Measurements from ENCODE around the gene RRP8.

Gene RRP8

GRCh38 chr11:6547177-6547576 is 56.2 kb downstream of the RRP8 start:
- Histone ChIP-seq H3K4me2 (ENCODE audit: low read depth, low read length) (no peak overlapping the region), H3K36me3 (replicated peaks; ENCODE audit: insufficient read depth, low read length) (no peaks in the 10 kb centered on the region), H2AFZ (ENCODE audit: low read length) (no peak overlapping the region), H3K4me1 (ENCODE audit: low read length) (no peaks in the 10 kb centered on the region), H3F3A (ENCODE audit: insufficient read depth, low read length) (no peaks in the 10 kb centered on the region), H3K4me3 (ENCODE audit: low read length) (no peak overlapping the region), H3K9ac (ENCODE audit: low read length) (no peak overlapping the region), H4K20me1 (ENCODE audit: insufficient read depth, low read length) (no peaks in the 10 kb centered on the region), H3K27ac (ENCODE audit: low read length) (no peak overlapping the region), H3K9me2 (replicated peaks; ENCODE audit: insufficient read depth, low read length) (no peaks in the 10 kb centered on the region), H3K79me2 (ENCODE audit: low read length) (no peaks in the 10 kb centered on the region), H3K9me3 (replicated peaks; ENCODE audit: insufficient read depth, low read length) (no peaks in the 10 kb centered on the region), H3K27me3 (replicated peaks; ENCODE audit: insufficient read depth, low read length) (no peaks in the 10 kb centered on the region)
- no peak for DNase-seq
- TF ChIP-seq CTCF (IDR thresholded peaks at IDR 0.05; ENCODE audit: low read length) (no peak), EZH2 (optimal IDR thresholded peaks at IDR 0.05; ENCODE audit: low read depth, low read length) (no peak), EZH2phosphoT487 (IDR thresholded peaks at IDR 0.05; ENCODE audit: low read length) (no peak)

DNA sequence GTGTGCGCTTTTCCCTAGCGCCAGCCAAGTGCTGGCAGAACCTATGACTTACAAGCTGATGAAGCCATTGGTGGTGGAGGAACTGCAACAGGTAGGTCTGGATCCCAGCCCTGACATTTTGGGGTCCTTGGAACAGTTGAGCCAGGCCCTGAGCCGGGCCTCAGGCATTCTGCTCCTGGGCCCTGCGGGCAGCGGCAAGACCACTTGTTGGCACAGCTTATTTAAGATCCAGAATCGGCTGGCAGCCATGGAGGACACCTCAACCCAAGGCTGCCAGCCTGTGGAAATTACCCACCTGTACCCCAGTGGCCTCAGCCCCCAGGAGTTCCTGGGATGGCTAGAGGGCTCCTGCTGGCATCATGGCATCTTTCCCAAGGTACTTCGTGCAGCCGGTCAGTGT is 56.7 kb downstream of the RRP8 start:
- Histone ChIP-seq H3K79me2 (ENCODE audit: low read length) (no peaks in the 10 kb centered on the region), H2AFZ (ENCODE audit: low read length) (no peak overlapping the region), H4K20me1 (ENCODE audit: insufficient read depth, low read length) (no peaks in the 10 kb centered on the region), H3K4me2 (ENCODE audit: low read depth, low read length) (no peak overlapping the region), H3K36me3 (replicated peaks; ENCODE audit: insufficient read depth, low read length) (no peaks in the 10 kb centered on the region), H3K4me3 (ENCODE audit: low read length) (no peak overlapping the region), H3F3A (ENCODE audit: insufficient read depth, low read length) (no peaks in the 10 kb centered on the region), H3K27me3 (replicated peaks; ENCODE audit: insufficient read depth, low read length) (no peaks in the 10 kb centered on the region), H3K9me3 (replicated peaks; ENCODE audit: insufficient read depth, low read length) (no peaks in the 10 kb centered on the region), H3K9ac (ENCODE audit: low read length) (no peak overlapping the region), H3K4me1 (ENCODE audit: low read length) (no peaks in the 10 kb centered on the region), H3K9me2 (replicated peaks; ENCODE audit: insufficient read depth, low read length) (no peaks in the 10 kb centered on the region), H3K27ac (ENCODE audit: low read length) (no peak overlapping the region)
- DNase-seq: no peak
- TF ChIP-seq CTCF (IDR thresholded peaks at IDR 0.05; ENCODE audit: low read length): no peak
- TF ChIP-seq EZH2 (optimal IDR thresholded peaks at IDR 0.05; ENCODE audit: low read depth, low read length): no peak
- TF ChIP-seq EZH2phosphoT487 (IDR thresholded peaks at IDR 0.05; ENCODE audit: low read length): no peak

GRCh38 chr11:6545917-6546605 is 57.4 kb downstream of the RRP8 start:
- Histone ChIP-seq H3K9me2 (replicated peaks; ENCODE audit: insufficient read depth, low read length) (no peaks in the 10 kb centered on the region), H3K79me2 (ENCODE audit: low read length) (no peaks in the 10 kb centered on the region), H2AFZ (ENCODE audit: low read length) (no peak overlapping the region), H3K27me3 (replicated peaks; ENCODE audit: insufficient read depth, low read length) (no peaks in the 10 kb centered on the region), H3K4me1 (ENCODE audit: low read length) (no peaks in the 10 kb centered on the region), H3K9me3 (replicated peaks; ENCODE audit: insufficient read depth, low read length) (no peaks in the 10 kb centered on the region), H3K36me3 (replicated peaks; ENCODE audit: insufficient read depth, low read length) (no peaks in the 10 kb centered on the region), H3K27ac (ENCODE audit: low read length) (no peak overlapping the region), H4K20me1 (ENCODE audit: insufficient read depth, low read length) (no peaks in the 10 kb centered on the region), H3F3A (ENCODE audit: insufficient read depth, low read length) (no peaks in the 10 kb centered on the region), H3K4me3 (ENCODE audit: low read length) (no peak overlapping the region), H3K9ac (ENCODE audit: low read length) (no peak overlapping the region), H3K4me2 (ENCODE audit: low read depth, low read length) (no peak overlapping the region)
- TF ChIP-seq CTCF (IDR thresholded peaks at IDR 0.05; ENCODE audit: low read length): no peak
- TF ChIP-seq EZH2phosphoT487 (IDR thresholded peaks at IDR 0.05; ENCODE audit: low read length): no peak
- TF ChIP-seq EZH2 (optimal IDR thresholded peaks at IDR 0.05; ENCODE audit: low read depth, low read length): no peak
- no peak for DNase-seq

Data from MM.1S (cell line).